ENCODE measurements around the gene AP2S1. TPM values are rescaled to one million over a fixed set of nuclear protein-coding genes. Genes with fewer than 3 reads are reported as not detected.

The AP2S1 gene
- total and polyA plus RNA-seq, 2 of the 4 experiments (the other 2 are of a cell fraction), result 144 to 274 TPM

DNA sequence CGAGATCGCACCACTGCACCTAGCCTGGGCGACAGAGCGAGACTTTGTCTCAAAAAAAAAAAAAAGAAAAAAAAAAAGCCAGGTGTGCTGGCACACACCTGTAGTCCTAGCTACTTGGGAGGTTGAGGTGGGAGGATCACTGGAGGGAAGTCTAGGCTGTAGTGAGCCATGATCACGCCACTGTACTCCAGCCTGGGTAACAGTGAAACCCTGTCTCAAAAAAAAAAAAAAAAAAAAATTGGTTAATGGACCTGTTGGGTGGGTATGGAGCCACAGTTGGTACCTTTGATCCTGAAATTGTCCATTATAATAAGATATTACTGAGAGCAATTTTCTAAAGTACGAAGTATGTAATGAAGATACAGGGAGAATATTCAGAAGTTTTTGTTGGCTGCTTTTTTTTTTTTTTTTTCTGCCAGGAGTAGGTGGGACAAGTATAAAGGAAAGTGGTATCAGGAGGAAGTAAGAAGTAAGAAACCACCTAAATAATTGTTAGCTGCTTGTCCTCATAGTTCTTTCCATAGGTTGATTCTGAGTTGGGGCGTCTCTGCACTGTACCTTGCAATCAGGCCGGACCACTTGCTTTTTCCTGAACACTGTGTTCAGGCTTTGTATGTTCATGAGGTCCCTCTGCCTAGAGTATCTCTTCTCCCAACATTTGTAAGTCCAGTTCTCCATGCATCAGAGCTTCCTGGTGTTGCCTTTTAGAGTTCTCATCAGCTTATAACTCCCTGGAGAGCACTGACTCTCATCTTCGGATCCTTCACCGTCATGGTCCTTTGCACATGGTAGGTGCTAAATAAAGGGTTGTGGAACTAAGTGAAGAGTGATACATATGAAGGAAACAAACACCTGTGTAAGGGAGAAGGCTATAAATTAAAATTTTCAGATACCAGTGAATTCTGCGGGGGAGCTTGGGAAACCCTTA lies 41.9 kb upstream of the AP2S1 start:
- H3K36me3 ChIP-seq (ENCODE audit: control insufficient read depth, insufficient read depth, low read length), result no peaks in the 10 kb centered on the region
- peak overlapping the region; percentile 79; the same call in 1 of the 2 replicates for H2AK5ac ChIP-seq (ENCODE audit: low read depth, low read length)
- in situ Hi-C loops (cut with MboI; ENCODE audit: low sequenced_read_pairs) (no loop called here), dilution Hi-C loops (cut with HindIII; ENCODE audit: low sequenced_read_pairs, unreplicated experiment) (no loop called here), intact Hi-C loops (cut with micrococcal nuclease) (no loop called here)
- peak overlapping the region; percentile 86 for H4K91ac ChIP-seq (ENCODE audit: insufficient read depth, low read depth, low read length)
- 90% methylated on average over 3 of the region's 11 CpGs; no CpG with 5 or more reads in 1 of the 2 experiments for WGBS, 2 experiments (ENCODE audit: extremely low coverage in 2 of 2, insufficient read length in 1 of 2)
- H3K79me1 ChIP-seq (ENCODE audit: low read depth in 1 of 2, low read length in 2 of 2), result peaks cover 26 to 80% of the 10 kb centered on the region in 2 experiments
- no peak overlapping the region for H3K9ac ChIP-seq (ENCODE audit: low read depth, low read length)
- ATAC-seq (ENCODE audit: low read depth), result no peak
- peaks cover 10% of the 10 kb centered on the region for H4K20me1 ChIP-seq (ENCODE audit: insufficient read depth, low read length)
- H2BK120ac ChIP-seq (ENCODE audit: low read depth, low read length), result peak overlapping the region; percentile 87
- no TSS peak for BruUV-seq (replicated peaks)
- no peak overlapping the region for H2AFZ ChIP-seq (replicated peaks; ENCODE audit: low read length, poor library complexity)
- no peak overlapping the region; the same call in 1 of the 2 replicates for H3K27ac ChIP-seq (ENCODE audit: insufficient read depth, low read length)
- H4K5ac ChIP-seq (ENCODE audit: low read depth, low read length), result peak overlapping the region; percentile 70; the same call in 1 of the 2 replicates
- peak overlapping the region; percentile 60; the same call in 1 of the 2 replicates for H3K23ac ChIP-seq (ENCODE audit: low read depth, low read length)
- H3K4ac ChIP-seq (ENCODE audit: low read depth, low read length), result peak overlapping the region; percentile 90
- H3K9me1 ChIP-seq (ENCODE audit: insufficient read depth, low read length), result peaks cover 18% of the 10 kb centered on the region
- H2BK15ac ChIP-seq (ENCODE audit: low read depth, low read length), result peak overlapping the region; percentile 86; the same call in 1 of the 3 replicates
- no peak overlapping the region for H2BK5ac ChIP-seq (ENCODE audit: low read depth, low read length, poor library complexity, severe bottlenecking)
- no peak overlapping the region for H3K4me3 ChIP-seq (ENCODE audit: insufficient read depth, low read depth, low read length)
- H4K8ac ChIP-seq (ENCODE audit: low read depth in 2 of 2, low read length in 2 of 2), result peak overlapping the region in 1 of 2 experiments; percentile 89; a peak in 1 of 4 replicates
- peak overlapping the region; percentile 77; the same call in 1 of the 2 replicates for H3K14ac ChIP-seq (replicated peaks; ENCODE audit: low read depth, low read length)
- no peak overlapping the region for H2AK9ac ChIP-seq (replicated peaks; ENCODE audit: low read depth, low read length, poor library complexity)
- TF ChIP-seq CHD1 (IDR thresholded peaks at IDR 0.05; ENCODE audit: low read depth, low read length) (no peak), MAZ (IDR thresholded peaks at IDR 0.05; ENCODE audit: borderline replicate concordance, low read depth, low read length) (no peak), POLR2A (IDR thresholded peaks at IDR 0.05; ENCODE audit: low read depth, low read length) (no peak), CEBPB (IDR thresholded peaks at IDR 0.05; ENCODE audit: low read depth, low read length) (no peak), MXI1 (IDR thresholded peaks at IDR 0.05; ENCODE audit: borderline replicate concordance, low read depth, low read length) (no peak), MAFK (IDR thresholded peaks at IDR 0.05; ENCODE audit: low read depth, low read length) (no peak), FOS (IDR thresholded peaks at IDR 0.05; ENCODE audit: low read depth, low read length) (no peak), BHLHE40 (IDR thresholded peaks at IDR 0.05; ENCODE audit: low read depth, low read length) (no peak), RCOR1 (IDR thresholded peaks at IDR 0.05; ENCODE audit: insufficient replicate concordance, low read length) (no peak), SMC3 (IDR thresholded peaks at IDR 0.05; ENCODE audit: low read depth, low read length) (no peak), RFX5 (IDR thresholded peaks at IDR 0.05; ENCODE audit: low read depth, low read length) (no peak)
- TF ChIP-seq, protein P1, sequence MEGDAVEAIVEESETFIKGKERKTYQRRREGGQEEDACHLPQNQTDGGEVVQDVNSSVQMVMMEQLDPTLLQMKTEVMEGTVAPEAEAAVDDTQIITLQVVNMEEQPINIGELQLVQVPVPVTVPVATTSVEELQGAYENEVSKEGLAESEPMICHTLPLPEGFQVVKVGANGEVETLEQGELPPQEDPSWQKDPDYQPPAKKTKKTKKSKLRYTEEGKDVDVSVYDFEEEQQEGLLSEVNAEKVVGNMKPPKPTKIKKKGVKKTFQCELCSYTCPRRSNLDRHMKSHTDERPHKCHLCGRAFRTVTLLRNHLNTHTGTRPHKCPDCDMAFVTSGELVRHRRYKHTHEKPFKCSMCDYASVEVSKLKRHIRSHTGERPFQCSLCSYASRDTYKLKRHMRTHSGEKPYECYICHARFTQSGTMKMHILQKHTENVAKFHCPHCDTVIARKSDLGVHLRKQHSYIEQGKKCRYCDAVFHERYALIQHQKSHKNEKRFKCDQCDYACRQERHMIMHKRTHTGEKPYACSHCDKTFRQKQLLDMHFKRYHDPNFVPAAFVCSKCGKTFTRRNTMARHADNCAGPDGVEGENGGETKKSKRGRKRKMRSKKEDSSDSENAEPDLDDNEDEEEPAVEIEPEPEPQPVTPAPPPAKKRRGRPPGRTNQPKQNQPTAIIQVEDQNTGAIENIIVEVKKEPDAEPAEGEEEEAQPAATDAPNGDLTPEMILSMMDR (conservative IDR thresholded peaks at IDR 0.05; ENCODE audit: low read depth, low read length), result no peak
- TF ChIP-seq, protein P2, sequence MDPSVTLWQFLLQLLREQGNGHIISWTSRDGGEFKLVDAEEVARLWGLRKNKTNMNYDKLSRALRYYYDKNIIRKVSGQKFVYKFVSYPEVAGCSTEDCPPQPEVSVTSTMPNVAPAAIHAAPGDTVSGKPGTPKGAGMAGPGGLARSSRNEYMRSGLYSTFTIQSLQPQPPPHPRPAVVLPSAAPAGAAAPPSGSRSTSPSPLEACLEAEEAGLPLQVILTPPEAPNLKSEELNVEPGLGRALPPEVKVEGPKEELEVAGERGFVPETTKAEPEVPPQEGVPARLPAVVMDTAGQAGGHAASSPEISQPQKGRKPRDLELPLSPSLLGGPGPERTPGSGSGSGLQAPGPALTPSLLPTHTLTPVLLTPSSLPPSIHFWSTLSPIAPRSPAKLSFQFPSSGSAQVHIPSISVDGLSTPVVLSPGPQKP (IDR thresholded peaks at IDR 0.05; ENCODE audit: borderline replicate concordance, low read depth, low read length), result no peak
- H3K9me3 ChIP-seq (ENCODE audit: control insufficient read depth, insufficient read depth, low read length), result no peaks in the 10 kb centered on the region
- no peak overlapping the region for H3K56ac ChIP-seq (ENCODE audit: extremely low read depth, insufficient read depth, low read length)
- POLR2A ChIA-PET (ENCODE audit: unreplicated experiment), result no interaction called here
- peak overlapping the region; percentile 86 for H2BK20ac ChIP-seq (ENCODE audit: low read depth, low read length)
- CTCF ChIA-PET, result no interaction called here
- no peak overlapping the region for H3K4me2 ChIP-seq (ENCODE audit: low read depth, low read length)
- H3K4me1 ChIP-seq (ENCODE audit: control insufficient read depth, insufficient read depth, low read length), result peaks cover 6% of the 10 kb centered on the region
- DNase-seq, result no peak
- no peak overlapping the region; the same call in 1 of the 2 replicates for H3K18ac ChIP-seq (ENCODE audit: low read depth, low read length)
- no peaks in the 10 kb centered on the region for H3K27me3 ChIP-seq (ENCODE audit: control insufficient read depth, insufficient read depth, low read length)

Data from IMR-90 (cell line).